GM21717 (cell line): Measurements from ENCODE around the gene TSPAN4.

Experiments used
- ATAC-seq: cut with Tn5 transposase; IDR thresholded peaks from one replicate; pipeline ENCODE4 v1.9.1; 2021; ENCODE audit warnings: mild to moderate bottlenecking, moderate library complexity; ENCODE audit not compliant: unreplicated experiment

TSPAN4 gene

GRCh38 chr11:883527-883926 lies 40.9 kb downstream of the TSPAN4 start:
- ATAC-seq: no peak

GRCh38 chr11:884578-885070 lies 42.0 kb downstream of the TSPAN4 start:
- no peak for ATAC-seq

- ATAC-seq: no peak
These were observed 43.9 kb downstream of the TSPAN4 start for GRCh38 chr11:886568-886967.

- no peak for ATAC-seq
These were observed 44.9 kb downstream of the TSPAN4 start for GRCh38 chr11:887589-887988.

- no peak for ATAC-seq
These were observed 45.9 kb downstream of the TSPAN4 start for GRCh38 chr11:888310-889212.

GRCh38 chr11:889257-889656 lies 46.6 kb downstream of the TSPAN4 start:
- no peak for ATAC-seq

GRCh38 chr11:889687-890475 lies 47.2 kb downstream of the TSPAN4 start:
- no peak for ATAC-seq

- no peak for ATAC-seq
These were observed 48.3 kb downstream of the TSPAN4 start for GRCh38 chr11:890794-891540.

GRCh38 chr11:893008-893654 lies 50.5 kb downstream of the TSPAN4 start:
- no peak for ATAC-seq

- no peak for ATAC-seq
These were observed 52.0 kb downstream of the TSPAN4 start for GRCh38 chr11:894575-895201.

GRCh38 chr11:895331-896110 lies 52.9 kb downstream of the TSPAN4 start:
- no peak for ATAC-seq

GRCh38 chr11:897253-898142 lies 54.8 kb downstream of the TSPAN4 start:
- ATAC-seq: no peak

GRCh38 chr11:898143-898511 lies 55.5 kb downstream of the TSPAN4 start:
- ATAC-seq: no peak

- no peak for ATAC-seq
These were observed 56.0 kb downstream of the TSPAN4 start for GRCh38 chr11:898540-899190.

GRCh38 chr11:899724-900123 lies 57.1 kb downstream of the TSPAN4 start:
- ATAC-seq: no peak

GRCh38 chr11:900545-900944 lies 57.9 kb downstream of the TSPAN4 start:
- ATAC-seq: no peak

- no peak for ATAC-seq
These were observed 58.9 kb downstream of the TSPAN4 start for GRCh38 chr11:901452-902061.

GRCh38 chr11:904380-904779 lies 61.7 kb downstream of the TSPAN4 start:
- no peak for ATAC-seq
